VCaP (cell line): Measurements from ENCODE around the gene ARMH1.

Experiments used
- H3K27ac ChIP-seq: fragments of 450-650 bp; 2 replicates; pipeline ENCODE4 v1.5.1; 2017
- CTCF ChIP-seq: fragments of 450-650 bp; conservative IDR thresholded peaks from 2 replicates; pipeline ENCODE4 v1.5.1; 2017; ENCODE audit warnings: mild to moderate bottlenecking, moderate library complexity

ARMH1 gene

GRCh38 chr1:44723064-44723463, 48.5 kb downstream of the ARMH1 start:
- no peak overlapping the region for H3K27ac ChIP-seq
- TF ChIP-seq CTCF, result no peak

- no peak overlapping the region for H3K27ac ChIP-seq
- TF ChIP-seq CTCF, result no peak
Measured at GRCh38 chr1:44723496-44724295, 49.2 kb downstream of the ARMH1 start.

- H3K27ac ChIP-seq, result no peak overlapping the region
- TF ChIP-seq CTCF, result no peak
Measured at GRCh38 chr1:44724296-44724954, 49.9 kb downstream of the ARMH1 start.

- H3K27ac ChIP-seq, result no peak overlapping the region
- no peak for TF ChIP-seq CTCF
Measured at GRCh38 chr1:44724955-44725698, 50.6 kb downstream of the ARMH1 start.

- TF ChIP-seq CTCF, result peak; percentile 86
- peak within 1 kb of the TSS; percentile 91 for H3K27ac ChIP-seq
Measured at GRCh38 chr1:44730741-44731512, 56.4 kb downstream of the ARMH1 start, which contains the start of gene RNU5D-1. Gene RNU5D-1, minus strand, starts transcription at chr1:44731170.

GRCh38 chr1:44733365-44733764, 58.9 kb downstream of the ARMH1 start:
- H3K27ac ChIP-seq, result no peak overlapping the region
- TF ChIP-seq CTCF, result no peak
